Measurements from ENCODE around the gene MRI1.

DNA sequence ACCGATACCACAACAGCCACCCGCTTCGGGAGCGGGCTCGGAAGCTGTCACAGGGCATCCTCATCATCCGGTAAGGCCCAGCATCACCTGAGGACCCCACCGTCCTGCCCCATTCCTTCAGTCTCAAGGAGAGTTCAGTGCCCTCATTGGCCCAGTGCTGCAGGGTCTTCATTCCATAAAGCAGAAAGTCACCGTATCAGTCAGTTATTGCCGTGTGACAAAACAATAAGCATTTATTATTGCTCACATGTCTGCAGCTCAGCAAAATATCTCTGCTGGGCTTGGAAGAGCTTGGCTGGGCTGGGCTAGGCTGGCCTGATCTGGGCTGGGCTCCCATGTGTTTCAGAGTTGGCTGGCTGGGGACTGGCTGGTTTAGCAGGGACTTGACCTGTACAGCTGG, 8.1 kb upstream of the MRI1 start:
- no peak for TF ChIP-seq POLR2AphosphoS5 (IDR thresholded peaks at IDR 0.05)
- no peak for TF ChIP-seq CTCF (IDR thresholded peaks at IDR 0.05)
- TF ChIP-seq POLR2A (IDR thresholded peaks at IDR 0.05; ENCODE audit: low read depth) = no peak
- TF ChIP-seq EP300 (IDR thresholded peaks at IDR 0.05) = no peak
